Right lung (tissue), 5 donors: ENCODE measurements around the gene LONP2. TPM values are rescaled to one million over a fixed set of nuclear protein-coding genes. Genes with fewer than 3 reads are reported as not detected.
"Not testable (repeated sequence)": the region's sequence is repeated elsewhere in the genome, so short reads cannot be mapped to it uniquely, and the experiment has no call there.

ENCODE experiments used
- DNase-seq, 2 donors: peaks; one replicate each; pipeline ENCODE4 v3.0.0-alpha.2; 2013
- polyA plus RNA-seq, 5 donors: library from polyadenylated mRNA; unstranded; fragments of 120-200 nt; gene quantifications; one replicate each; pipeline versions ENCODE4 v1.2.1 to v1.2.3, GENCODE V29; 2013; ENCODE audit warnings: inconsistent platforms in 1 of 5, low replicate concordance in 1 of 5; ENCODE audit not compliant: insufficient read length in 5 of 5, insufficient read depth in 1 of 5

Gene LONP2
- polyA plus RNA-seq, 5 donors: 59.4 to 85.0 (median 71.3) TPM

DNA sequence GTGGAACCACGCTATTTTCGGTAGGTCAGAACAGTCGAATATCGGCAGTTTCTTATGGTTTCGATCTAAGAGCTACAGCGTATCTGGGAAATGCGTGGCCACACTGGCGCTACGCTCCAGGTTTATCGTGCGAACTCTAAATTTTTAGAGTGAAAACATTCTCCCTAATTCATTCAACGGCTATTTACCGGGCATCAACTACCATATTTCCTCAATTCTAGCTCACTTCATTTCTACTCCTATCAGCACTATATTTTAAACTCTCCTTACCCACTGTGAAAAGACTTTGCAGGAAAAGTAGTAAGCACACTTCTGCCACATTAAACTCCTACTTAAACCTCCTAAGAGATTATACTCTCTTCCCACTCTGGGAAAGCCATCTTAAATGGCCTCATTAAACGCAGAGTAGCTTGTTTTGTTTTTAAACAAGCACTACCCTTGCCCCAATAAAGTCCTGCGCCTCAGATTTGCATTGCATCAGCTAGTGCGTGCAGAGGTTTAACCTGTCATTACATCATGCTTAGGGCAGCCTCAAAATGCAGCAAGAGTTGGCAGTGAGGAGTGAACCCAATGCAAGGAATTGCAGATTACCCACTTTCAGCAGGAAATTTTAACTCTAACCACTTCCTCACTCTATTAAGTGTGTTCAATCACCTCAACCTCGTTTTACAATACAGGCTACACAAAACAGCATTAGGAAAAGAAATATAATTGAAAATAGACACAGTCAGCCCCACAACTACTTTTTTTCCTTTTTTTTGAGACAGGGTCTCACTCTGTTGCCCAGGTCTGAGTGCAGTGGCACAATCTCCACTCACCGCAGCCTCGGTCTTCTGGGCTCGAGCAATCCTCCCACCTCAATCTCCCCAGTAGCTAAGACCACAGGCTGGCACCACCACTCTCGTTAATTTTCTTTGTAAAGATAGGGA, 122.3 kb downstream of the LONP2 start:
- DNase-seq: no peak

DNA sequence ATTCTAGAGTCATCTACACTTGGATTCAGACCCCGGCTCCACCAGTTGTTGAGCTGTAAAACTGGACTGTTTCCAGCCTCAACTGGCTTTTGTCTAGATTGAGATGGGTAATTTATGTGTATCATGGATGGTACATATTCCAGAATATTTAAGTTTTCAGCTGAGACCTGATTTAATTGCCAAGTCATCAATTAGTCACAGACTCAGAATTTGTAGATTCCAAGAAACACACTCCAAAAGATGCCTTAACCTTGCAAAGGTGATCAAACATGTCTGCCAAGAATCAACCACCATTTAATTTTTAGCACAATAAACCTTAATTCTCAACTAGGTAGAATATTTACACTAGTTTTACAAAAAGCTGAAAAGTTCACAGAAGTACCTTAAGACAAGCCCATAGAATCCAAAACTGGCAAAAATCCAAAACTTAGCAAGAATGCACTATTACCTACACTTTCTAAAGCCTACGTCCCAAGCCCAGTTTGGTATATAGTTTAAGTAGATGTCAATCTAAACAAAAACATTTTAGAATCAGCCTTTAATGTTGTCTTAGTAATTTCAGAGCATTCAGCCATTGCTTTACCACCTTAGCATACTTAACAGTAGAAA, 123.4 kb downstream of the LONP2 start:
- no peak for DNase-seq

- DNase-seq: no peak
Measured at GRCh38 chr16:48369765-48370164, 125.7 kb downstream of the LONP2 start.

- no peak for DNase-seq
Measured at GRCh38 chr16:48370229-48370628, 126.1 kb downstream of the LONP2 start.

DNA sequence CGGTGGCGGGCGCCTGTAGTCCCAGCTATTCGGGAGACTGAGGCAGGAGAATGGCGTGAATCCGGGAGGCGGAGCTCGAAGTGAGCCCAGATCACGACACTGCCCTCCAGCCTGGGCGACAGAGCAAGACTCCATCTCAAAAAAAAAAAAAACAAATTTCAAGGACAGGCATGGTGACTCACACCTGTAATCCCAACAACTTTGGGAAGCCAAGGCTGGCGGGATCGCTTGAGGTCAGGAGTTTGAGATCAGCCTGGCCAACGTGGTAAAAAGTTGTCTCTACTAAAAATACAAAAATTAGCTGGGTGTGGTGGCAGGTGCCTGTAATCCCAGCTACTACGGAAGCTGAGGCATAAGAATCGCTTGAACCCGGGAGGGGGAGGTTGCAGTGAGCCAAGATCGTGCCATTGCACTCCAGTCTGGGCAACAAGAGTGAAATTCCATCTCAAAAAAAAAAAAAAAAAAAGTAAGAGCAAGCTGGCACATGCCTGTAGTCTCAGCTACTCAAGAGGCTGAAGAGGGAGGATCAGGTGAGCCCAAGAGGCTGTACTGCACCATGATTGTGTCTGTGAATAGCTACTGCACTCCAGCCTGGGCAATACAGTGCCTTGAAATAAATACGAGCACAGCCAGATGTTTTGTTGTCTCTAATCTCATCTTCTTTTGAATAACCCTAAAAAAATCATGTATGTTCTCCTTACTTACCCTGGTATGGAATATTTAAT, 126.7 kb downstream of the LONP2 start:
- not testable (repeated sequence) for DNase-seq

GRCh38 chr16:48371393-48371780, 127.3 kb downstream of the LONP2 start:
- no peak for DNase-seq

DNA sequence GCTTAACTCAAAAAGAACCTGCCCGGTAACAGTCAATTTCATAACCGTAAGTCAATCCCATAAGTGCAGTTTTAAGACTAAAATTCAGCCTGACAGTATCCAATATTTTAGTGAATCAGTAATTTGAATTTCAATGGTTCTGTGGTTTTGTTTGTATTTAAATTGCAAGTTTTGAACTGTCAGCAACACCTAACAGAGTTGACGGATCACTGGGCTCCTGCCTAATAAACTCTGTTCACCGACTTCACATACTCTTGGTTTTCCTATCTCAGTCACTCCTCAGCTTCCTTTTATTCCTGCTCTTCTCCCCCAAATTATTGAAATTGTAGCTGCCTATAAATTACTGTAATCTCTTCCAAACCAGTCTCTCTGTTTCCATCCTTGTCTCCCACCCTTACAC, 128.6 kb downstream of the LONP2 start:
- DNase-seq: no peak

DNA sequence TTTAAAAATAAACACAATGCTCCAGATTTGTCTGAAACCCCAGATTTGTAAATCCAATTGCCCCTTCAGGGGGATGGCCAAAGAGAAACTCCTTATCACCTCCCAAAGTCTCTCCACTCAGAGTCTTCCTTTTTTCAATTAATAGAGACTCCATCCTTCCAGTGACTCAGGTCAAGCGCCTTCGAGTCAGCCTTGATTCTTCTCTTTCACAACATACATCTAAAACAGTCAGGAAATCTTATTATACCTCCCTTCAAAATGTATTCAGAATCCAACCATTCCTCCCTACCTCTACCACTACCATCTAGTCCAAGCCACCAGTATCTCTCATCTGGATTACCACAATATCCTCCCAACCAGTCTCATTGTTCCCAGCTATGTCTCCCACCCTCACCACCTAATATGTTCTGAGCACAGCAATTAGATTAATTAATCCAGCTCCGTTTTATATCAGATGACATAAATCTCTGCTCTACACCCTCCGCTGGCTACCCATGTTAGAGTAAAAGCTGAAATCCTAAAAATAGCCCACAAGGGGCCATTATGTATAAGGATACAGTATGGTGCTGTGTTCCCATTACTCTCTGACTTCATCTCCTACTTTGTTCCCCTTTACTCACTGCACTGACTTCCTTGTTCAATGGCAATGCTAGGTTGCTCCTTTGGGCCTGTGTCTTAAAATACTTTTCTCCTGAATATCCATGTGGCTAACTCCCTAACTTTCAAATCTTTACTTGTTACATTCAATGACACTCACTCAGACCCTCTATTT, 129.3 kb downstream of the LONP2 start:
- DNase-seq: no peak

GRCh38 chr16:48374255-48374654, 130.2 kb downstream of the LONP2 start:
- no peak for DNase-seq

GRCh38 chr16:48377301-48377700, 133.2 kb downstream of the LONP2 start:
- not testable (repeated sequence) for DNase-seq

DNA sequence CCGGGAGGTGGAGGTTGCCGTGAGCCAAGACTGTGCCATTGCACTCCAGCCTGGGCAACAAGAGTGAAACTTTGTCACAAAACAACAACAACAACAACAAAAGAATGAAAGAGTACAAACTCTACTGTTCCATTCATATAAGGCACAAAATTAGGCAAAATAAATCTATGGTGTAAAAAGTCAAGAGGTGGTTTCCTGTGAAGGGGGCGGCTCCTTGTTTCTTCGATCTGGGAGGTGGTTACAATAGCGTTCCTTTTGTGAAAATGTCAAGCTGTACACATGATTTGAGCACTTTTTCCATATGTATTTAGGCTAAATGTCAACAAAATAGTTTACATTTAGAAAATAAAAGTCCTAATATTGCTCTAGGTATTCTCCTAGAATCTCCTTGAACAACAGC, 134.2 kb downstream of the LONP2 start:
- no peak for DNase-seq

- DNase-seq: no peak
Measured at GRCh38 chr16:48378836-48379235, 134.7 kb downstream of the LONP2 start.

- DNase-seq: no peak
Measured at GRCh38 chr16:48381201-48381600, 137.1 kb downstream of the LONP2 start.

GRCh38 chr16:48382131-48382530, 138.0 kb downstream of the LONP2 start:
- no peak for DNase-seq

GRCh38 chr16:48383009-48383876, 139.1 kb downstream of the LONP2 start:
- DNase-seq: peak; percentile 44 to 49

- peak in 1 of 2 donors; percentile 59 for DNase-seq
Measured at GRCh38 chr16:48383877-48384519, 139.9 kb downstream of the LONP2 start.

DNA sequence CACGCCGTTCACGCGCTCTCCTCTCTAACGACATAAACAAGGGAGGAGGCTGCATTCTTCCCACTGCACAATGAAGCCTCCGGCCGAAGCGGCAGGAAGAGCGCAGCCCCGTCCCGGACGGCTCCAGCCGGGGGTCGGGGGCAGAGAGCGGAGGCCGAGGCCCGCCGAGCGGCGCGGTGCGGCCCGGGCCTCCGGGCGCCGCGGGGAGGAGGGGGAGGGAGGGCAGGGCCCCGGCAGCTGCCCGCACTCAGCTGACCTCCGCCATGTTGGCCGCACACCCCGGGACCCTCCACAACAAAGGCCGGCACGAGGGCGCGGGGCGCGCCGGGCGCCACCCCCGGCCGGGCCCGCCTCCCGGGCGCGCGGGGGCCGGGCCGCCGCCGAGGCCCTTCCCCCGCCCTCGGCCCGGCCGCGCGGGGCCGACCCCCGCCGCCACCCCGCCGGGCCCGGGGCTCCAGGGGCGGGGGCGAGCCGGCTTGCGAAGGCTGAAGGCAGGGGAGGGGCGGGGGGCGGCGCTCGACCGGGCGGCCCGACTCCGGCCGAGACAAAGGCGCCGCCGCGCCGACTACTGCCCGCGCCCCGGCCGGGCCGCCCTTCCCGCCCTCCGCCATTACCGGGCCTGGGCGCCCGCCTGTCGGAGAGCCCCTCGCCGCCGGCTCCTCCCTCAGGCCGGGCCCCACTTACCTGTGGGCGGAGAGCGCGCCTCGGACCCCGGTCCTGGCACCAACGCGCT, 140.6 kb downstream of the LONP2 start:
- DNase-seq: peak; percentile 67 to 68

- peak; percentile 87 for DNase-seq
Measured at GRCh38 chr16:48385253-48386150, 141.4 kb downstream of the LONP2 start, which contains the start of gene SIAH1. Gene SIAH1 (minus strand): TSS chr16:48385413. CDS start chr16:48362428, 22,985 bp downstream.
